PC-9 (cell line): ENCODE data around the gene METTL27.

Source experiments
- EZH2 ChIP-seq: fragments of 200-600 bp; sonication (generic); IDR thresholded peaks from 2 replicates; pipeline ENCODE4 v1.8.0; 2017; ENCODE audit warnings: antibody characterized with exemption, low read depth
- TF ChIP-seq, protein P1 (sequence below): fragments of 200-600 bp; sonication (generic); conservative IDR thresholded peaks from 2 replicates; pipeline ENCODE4 v1.6.1; 2017; ENCODE audit warnings: mixed run types, antibody characterized with exemption, mild to moderate bottlenecking, moderate library complexity

DNA sequence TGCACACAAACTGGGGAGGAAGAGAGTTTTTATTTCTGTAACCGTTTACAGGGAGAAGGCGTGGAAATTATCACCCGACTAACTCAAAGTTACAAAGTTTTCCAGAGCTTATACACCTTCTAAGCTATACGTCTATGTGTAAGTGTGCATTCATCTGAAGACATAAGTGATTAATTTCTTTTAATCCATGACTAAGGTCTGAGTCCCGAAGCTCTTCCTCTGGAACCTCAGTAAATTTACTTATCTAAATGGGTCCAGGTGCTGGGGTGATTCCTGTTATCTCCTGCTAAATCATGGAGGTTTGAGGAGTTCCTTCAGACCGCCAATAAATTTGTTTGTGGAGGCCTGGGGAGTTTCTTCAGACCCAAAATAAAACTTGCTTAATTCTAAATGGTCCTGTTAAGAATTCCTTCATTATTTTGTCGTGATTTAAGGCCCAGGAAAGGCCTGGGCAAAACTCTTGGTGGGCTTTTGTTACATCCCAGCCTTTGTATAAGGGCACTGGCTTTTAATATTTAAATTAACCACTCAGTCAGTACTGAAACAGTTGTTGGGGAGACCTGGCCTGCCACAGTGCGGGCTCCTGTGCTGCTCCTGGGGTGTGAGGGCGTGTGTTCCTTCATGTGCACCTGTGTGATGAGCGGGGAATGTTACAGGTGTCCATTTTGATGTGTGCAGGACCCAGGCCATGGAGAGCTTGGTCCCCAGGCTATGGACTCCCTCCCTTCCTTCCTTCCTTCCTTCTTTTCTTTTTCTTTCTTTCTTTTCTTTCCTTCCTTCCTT is 5.8 kb upstream of the METTL27 start:
- TF ChIP-seq, protein P1, sequence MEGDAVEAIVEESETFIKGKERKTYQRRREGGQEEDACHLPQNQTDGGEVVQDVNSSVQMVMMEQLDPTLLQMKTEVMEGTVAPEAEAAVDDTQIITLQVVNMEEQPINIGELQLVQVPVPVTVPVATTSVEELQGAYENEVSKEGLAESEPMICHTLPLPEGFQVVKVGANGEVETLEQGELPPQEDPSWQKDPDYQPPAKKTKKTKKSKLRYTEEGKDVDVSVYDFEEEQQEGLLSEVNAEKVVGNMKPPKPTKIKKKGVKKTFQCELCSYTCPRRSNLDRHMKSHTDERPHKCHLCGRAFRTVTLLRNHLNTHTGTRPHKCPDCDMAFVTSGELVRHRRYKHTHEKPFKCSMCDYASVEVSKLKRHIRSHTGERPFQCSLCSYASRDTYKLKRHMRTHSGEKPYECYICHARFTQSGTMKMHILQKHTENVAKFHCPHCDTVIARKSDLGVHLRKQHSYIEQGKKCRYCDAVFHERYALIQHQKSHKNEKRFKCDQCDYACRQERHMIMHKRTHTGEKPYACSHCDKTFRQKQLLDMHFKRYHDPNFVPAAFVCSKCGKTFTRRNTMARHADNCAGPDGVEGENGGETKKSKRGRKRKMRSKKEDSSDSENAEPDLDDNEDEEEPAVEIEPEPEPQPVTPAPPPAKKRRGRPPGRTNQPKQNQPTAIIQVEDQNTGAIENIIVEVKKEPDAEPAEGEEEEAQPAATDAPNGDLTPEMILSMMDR = no peak
- no peak for TF ChIP-seq EZH2
